ENCODE measurements around the gene BORCS5.

DNA sequence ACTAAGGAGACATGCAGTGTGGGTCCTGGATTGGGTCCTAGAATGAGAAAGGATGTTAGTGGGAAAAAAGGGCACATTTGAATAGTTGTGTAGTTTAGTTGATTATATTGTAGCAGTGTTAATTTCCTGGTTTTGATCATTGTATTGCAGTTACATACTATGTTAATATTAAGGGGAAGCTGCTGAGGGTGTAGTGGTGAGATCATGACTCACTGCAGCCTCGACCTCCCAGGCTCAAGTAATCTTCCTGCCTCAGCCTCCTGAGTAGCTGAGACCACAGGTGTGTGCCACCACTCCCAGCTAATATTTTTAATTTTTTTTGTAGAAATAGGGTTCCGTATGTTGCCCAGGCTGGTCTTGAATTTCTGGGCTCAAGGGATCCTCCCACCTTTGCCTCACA lies 21.7 kb downstream of the BORCS5 start:
- TF ChIP-seq, protein P1, sequence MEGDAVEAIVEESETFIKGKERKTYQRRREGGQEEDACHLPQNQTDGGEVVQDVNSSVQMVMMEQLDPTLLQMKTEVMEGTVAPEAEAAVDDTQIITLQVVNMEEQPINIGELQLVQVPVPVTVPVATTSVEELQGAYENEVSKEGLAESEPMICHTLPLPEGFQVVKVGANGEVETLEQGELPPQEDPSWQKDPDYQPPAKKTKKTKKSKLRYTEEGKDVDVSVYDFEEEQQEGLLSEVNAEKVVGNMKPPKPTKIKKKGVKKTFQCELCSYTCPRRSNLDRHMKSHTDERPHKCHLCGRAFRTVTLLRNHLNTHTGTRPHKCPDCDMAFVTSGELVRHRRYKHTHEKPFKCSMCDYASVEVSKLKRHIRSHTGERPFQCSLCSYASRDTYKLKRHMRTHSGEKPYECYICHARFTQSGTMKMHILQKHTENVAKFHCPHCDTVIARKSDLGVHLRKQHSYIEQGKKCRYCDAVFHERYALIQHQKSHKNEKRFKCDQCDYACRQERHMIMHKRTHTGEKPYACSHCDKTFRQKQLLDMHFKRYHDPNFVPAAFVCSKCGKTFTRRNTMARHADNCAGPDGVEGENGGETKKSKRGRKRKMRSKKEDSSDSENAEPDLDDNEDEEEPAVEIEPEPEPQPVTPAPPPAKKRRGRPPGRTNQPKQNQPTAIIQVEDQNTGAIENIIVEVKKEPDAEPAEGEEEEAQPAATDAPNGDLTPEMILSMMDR (IDR thresholded peaks at IDR 0.05): no peak
- TF ChIP-seq POLR2AphosphoS5 (IDR thresholded peaks at IDR 0.05; ENCODE audit: insufficient read depth in 1 of 2, low read depth in 1 of 2): no peak
